HG03095 (cell line): ENCODE measurements around the gene ENSA.
"Not testable (repeated sequence)": the region's sequence is repeated elsewhere in the genome, so short reads cannot be mapped to it uniquely, and the experiment has no call there.

Source experiments
- ATAC-seq: cut with Tn5 transposase; IDR thresholded peaks from one replicate; pipeline ENCODE4 v1.9.1; 2021; ENCODE audit warnings: moderate library complexity; ENCODE audit not compliant: unreplicated experiment

Gene ENSA

GRCh38 chr1:150582371-150582770, 47.0 kb downstream of the ENSA start:
- no peak for ATAC-seq

GRCh38 chr1:150581962-150582361, 47.5 kb downstream of the ENSA start:
- not testable (repeated sequence) for ATAC-seq

- not testable (repeated sequence) for ATAC-seq
These were observed 48.0 kb downstream of the ENSA start for GRCh38 chr1:150581437-150581836.

- not testable (repeated sequence) for ATAC-seq
These were observed 48.4 kb downstream of the ENSA start for GRCh38 chr1:150580966-150581365.

GRCh38 chr1:150579945-150580642, 49.3 kb downstream of the ENSA start:
- no peak for ATAC-seq

- peak; percentile 82 for ATAC-seq
These were observed 50.1 kb downstream of the ENSA start, which contains the start of gene MCL1 for GRCh38 chr1:150579110-150579944. Gene MCL1 (minus strand): TSS chr1:150579610. CDS start chr1:150579530, 80 bp downstream.

GRCh38 chr1:150578272-150579109, 50.9 kb downstream of the ENSA start:
- ATAC-seq: no peak

GRCh38 chr1:150577557-150578271, 51.7 kb downstream of the ENSA start:
- ATAC-seq: no peak

GRCh38 chr1:150576794-150577556, 52.4 kb downstream of the ENSA start:
- no peak for ATAC-seq

- no peak for ATAC-seq
These were observed 53.1 kb downstream of the ENSA start for GRCh38 chr1:150576367-150576711.

- ATAC-seq: no peak
These were observed 53.7 kb downstream of the ENSA start for GRCh38 chr1:150575518-150576366.

- ATAC-seq: no peak
These were observed 54.3 kb downstream of the ENSA start for GRCh38 chr1:150575072-150575489.

GRCh38 chr1:150574260-150575071, 54.9 kb downstream of the ENSA start:
- ATAC-seq: no peak

- not testable (repeated sequence) for ATAC-seq
These were observed 55.8 kb downstream of the ENSA start for GRCh38 chr1:150573648-150574071.

- ATAC-seq: no peak
These were observed 56.3 kb downstream of the ENSA start for GRCh38 chr1:150572918-150573647.
